SK-N-SH (cell line): Measurements from ENCODE around the gene NCLN. TPM values are rescaled to one million over a fixed set of nuclear protein-coding genes. Genes with fewer than 3 reads are reported as not detected.

ENCODE experiments used
- CTCF ChIA-PET: fragments of 300-600, 350-600 bp; formaldehyde crosslinking; extraction: SDS; loops from one replicate; lab custom pipeline; 2021; lab: Yijun Ruan, JAX
- POLR2A ChIA-PET: fragments of 350-600 bp; sonication (Branson Sonifier 250); formaldehyde crosslinking; extraction: SDS; loops from one replicate; lab custom pipeline; 2020; ENCODE audit warnings: antibody characterized with exemption, inconsistent platforms; lab: Yijun Ruan, JAX
- DNase-seq: peaks from one replicate; pipeline ENCODE4 v3.0.0; 2012
- H2AFZ ChIP-seq: fragments of 200-600 bp; sonication (generic); 2 replicates; pipeline ENCODE4 v1.8.1; 2016; ENCODE audit warnings: antibody characterized with exemption, mild to moderate bottlenecking, low read depth
- H3F3A ChIP-seq: fragments of 200-600 bp; sonication (generic); replicated peaks from 2 replicates; pipeline ENCODE3; 2016; ENCODE audit warnings: antibody characterized with exemption, mild to moderate bottlenecking; ENCODE audit not compliant: insufficient read depth
- H3K27ac ChIP-seq, 2 experiments: fragments of 200-500 bp in 1 of 2; fragments of 200-600 bp in 1 of 2; sonication (Bioruptor generic) in 1 of 2; sonication (generic), shearing (Covaris generic) in 1 of 2; 2 replicates each; pipeline versions ENCODE4 v1.5.1 to v1.6.1; 2014 to 2016; ENCODE audit warnings: low read depth in 2 of 2, inconsistent platforms in 1 of 2, low read length in 1 of 2, mild to moderate bottlenecking in 1 of 2, mixed read lengths in 1 of 2
- H3K27me3 ChIP-seq: fragments of 200-600 bp; sonication (generic), shearing (Covaris generic); 2 replicates; pipeline ENCODE4 v1.6.1; 2016; ENCODE audit warnings: mixed run types; ENCODE audit not compliant: insufficient read depth
- H3K36me3 ChIP-seq, 2 experiments: fragments of 200-500 bp in 1 of 2; fragments of 200-600 bp in 1 of 2; sonication (Bioruptor generic) in 1 of 2; sonication (generic) in 1 of 2; replicated peaks in 1 of 2; 2 replicates each; pipeline versions ENCODE3 to v1.5.1; 2014 to 2016; ENCODE audit warnings: low read length in 1 of 2, mild to moderate bottlenecking in 1 of 2; ENCODE audit not compliant: insufficient read depth in 2 of 2, control insufficient read depth in 1 of 2
- H3K4me1 ChIP-seq, 2 experiments: fragments of 200-500 bp in 1 of 2; fragments of 200-600 bp in 1 of 2; sonication (Bioruptor generic) in 1 of 2; sonication (generic), shearing (Covaris generic) in 1 of 2; 2 replicates each; pipeline versions ENCODE4 v1.5.1 to v1.6.1; 2014 to 2016; ENCODE audit warnings: low read depth in 1 of 2, low read length in 1 of 2, mixed run types in 1 of 2; ENCODE audit not compliant: insufficient read depth in 2 of 2, control insufficient read depth in 1 of 2
- H3K4me2 ChIP-seq: fragments of 200-600 bp; sonication (generic), shearing (Covaris generic); 2 replicates; pipeline ENCODE4 v1.6.1; 2017; ENCODE audit warnings: mixed run types
- H3K4me3 ChIP-seq, 2 experiments: fragments of 200-500 bp in 1 of 2; fragments of 200-600 bp in 1 of 2; sonication (Bioruptor generic) in 1 of 2; sonication (generic), shearing (Covaris generic) in 1 of 2; 2 replicates each; pipeline versions ENCODE4 v1.5.1 to v1.8.1; 2014 to 2016; ENCODE audit warnings: low read depth in 2 of 2, inconsistent platforms in 1 of 2, low read length in 1 of 2, mild to moderate bottlenecking in 1 of 2, mixed read lengths in 1 of 2, moderate library complexity in 1 of 2
- H3K79me2 ChIP-seq: fragments of 200-600 bp; sonication (generic); 2 replicates; pipeline ENCODE4 v1.8.1; 2017; ENCODE audit warnings: mild to moderate bottlenecking; ENCODE audit not compliant: insufficient read depth
- H3K9ac ChIP-seq: fragments of 200-600 bp; sonication (generic); 2 replicates; pipeline ENCODE4 v1.6.1; 2017; ENCODE audit warnings: mixed run types
- H3K9me2 ChIP-seq: fragments of 200-600 bp; sonication (generic); 2 replicates; pipeline ENCODE4 v1.6.1; 2017; ENCODE audit warnings: mixed run types
- H3K9me3 ChIP-seq: fragments of 200-600 bp; sonication (generic); 2 replicates; pipeline ENCODE4 v1.6.1; 2017; ENCODE audit warnings: mixed run types, mild to moderate bottlenecking, moderate library complexity
- H4K20me1 ChIP-seq: fragments of 200-600 bp; sonication (generic); 2 replicates; pipeline ENCODE4 v1.6.1; 2017; ENCODE audit warnings: mild to moderate bottlenecking, mixed run types; ENCODE audit not compliant: insufficient read depth
- ELF1 ChIP-seq: IDR thresholded peaks from 2 replicates; pipeline ENCODE4 v1.4.0; 2012
- FOSL2 ChIP-seq: IDR thresholded peaks from 2 replicates; pipeline ENCODE4 v1.4.0; 2012; ENCODE audit warnings: low read depth, mild to moderate bottlenecking, moderate library complexity, borderline replicate concordance
- MXI1 ChIP-seq: IDR thresholded peaks from 2 replicates; pipeline ENCODE4 v1.6.1; 2012; ENCODE audit warnings: mild to moderate bottlenecking, low read depth, low read length, improper control_type of control experiment
- POLR2AphosphoS5 ChIP-seq: IDR thresholded peaks from 2 replicates; pipeline ENCODE4 v1.6.1; 2012; ENCODE audit warnings: low read depth, low read length
- RCOR1 ChIP-seq: fragments of 150-350 bp; IDR thresholded peaks from 2 replicates; pipeline ENCODE4 v1.6.1; 2017; ENCODE audit warnings: antibody characterized with exemption, low read length
- REST ChIP-seq: IDR thresholded peaks from 2 replicates; pipeline ENCODE4 v1.6.1; 2012; ENCODE audit warnings: mild to moderate bottlenecking, low read depth, low read length, moderate library complexity
- RXRA ChIP-seq: IDR thresholded peaks from 2 replicates; pipeline ENCODE4 v1.4.0; 2012; ENCODE audit warnings: low read depth, mild to moderate bottlenecking, borderline replicate concordance
- SMC3 ChIP-seq: IDR thresholded peaks from 2 replicates; pipeline ENCODE4 v1.6.1; 2012; ENCODE audit warnings: low read depth, low read length, improper control_type of control experiment
- TAF1 ChIP-seq: IDR thresholded peaks from 2 replicates; pipeline ENCODE4 v1.6.1; 2012; ENCODE audit warnings: low read depth, mild to moderate bottlenecking, low read length, moderate library complexity, borderline replicate concordance
- YY1 ChIP-seq: IDR thresholded peaks from 2 replicates; pipeline ENCODE4 v1.4.0; 2012; ENCODE audit warnings: low read depth, mild to moderate bottlenecking
- WGBS: methylation state at CpG from one replicate; pipeline ENCODE4 v1.1.6; 2017; ENCODE audit warnings: low lambda C conversion rate; 5-methylcytosine and 5-hydroxymethylcytosine counted together
- polyA plus RNA-seq, 3 experiments: library from polyadenylated mRNA; depleted of rRNA; stranded (reverse); fragments of >200 nt; gene quantifications; 2 replicates each; pipeline ENCODE4 v1.2.3, GENCODE V29; 2012

NCLN gene
- polyA plus RNA-seq, 1 of the 3 experiments (the other 2 are of a cell fraction) = 69.0 TPM

GRCh38 chr19:3211191-3211590 is 25.5 kb downstream of the NCLN start:
- Histone ChIP-seq H3K9me2 (no peaks in the 10 kb centered on the region), H3K27ac (no peak overlapping the region), H4K20me1 (0 out of 2 replicates have a peak, but pooled peaks cover 5% of the 10 kb centered on the region), H3K36me3 (peaks cover 5 to 11% of the 10 kb centered on the region in 2 experiments), H2AFZ (no peak overlapping the region), H3K9ac (no peak overlapping the region), H3K9me3 (no peaks in the 10 kb centered on the region), H3K4me2 (no peak overlapping the region), H3K4me1 (no peaks in the 10 kb centered on the region), H3F3A (no peaks in the 10 kb centered on the region), H3K27me3 (no peaks in the 10 kb centered on the region), H3K4me3 (no peak overlapping the region), H3K79me2 (no peaks in the 10 kb centered on the region)
- no peak for DNase-seq
- 67% methylated on average over 8 of the region's 12 CpGs for WGBS
- ChIA-PET CTCF (interaction anchor here (0.6 to 2.4 kb wide), 14 partner anchors 10 to 887 kb away, joined by 3 to 17 read pairs (median 4); partner anchors contain the start of gene CELF5), POLR2A (no interaction called here)
- no peak for TF ChIP-seq RXRA

- ChIA-PET POLR2A (no interaction called here), CTCF (no interaction called here)
- Histone ChIP-seq H3K79me2 (no peaks in the 10 kb centered on the region), H3K9me3 (no peaks in the 10 kb centered on the region), H3K36me3 (no peaks in the 10 kb centered on the region), H3K4me3 (no peak overlapping the region)
- no peak for DNase-seq
- TF ChIP-seq TAF1 (no peak), FOSL2 (no peak), ELF1 (no peak), MXI1 (no peak), YY1 (no peak), REST (no peak), SMC3 (no peak), POLR2AphosphoS5 (no peak), RCOR1 (no peak)
- TF ChIP-seq, all 33 proteins: peak for 0
- Histone ChIP-seq H3K4me2 (no peak overlapping the region), H4K20me1 (0 out of 2 replicates have a peak, but pooled peaks cover 5% of the 10 kb centered on the region), H3K4me1 (no peaks in the 10 kb centered on the region), H3K9me2 (no peaks in the 10 kb centered on the region), H3K27ac (no peak overlapping the region), H3F3A (no peaks in the 10 kb centered on the region), H3K27me3 (no peaks in the 10 kb centered on the region), H3K9ac (no peak overlapping the region), H2AFZ (no peak overlapping the region)
- 87% methylated on average over 7 of the region's 7 CpGs for WGBS
Measured at GRCh38 chr19:3213159-3213558, 27.4 kb downstream of the NCLN start.
